ENCODE measurements around the gene NDUFS8. TPM values are rescaled to one million over a fixed set of nuclear protein-coding genes. Genes with fewer than 3 reads are reported as not detected.

The NDUFS8 gene
- total RNA-seq, 1 experiment from 2014 or later, result 220 TPM

DNA sequence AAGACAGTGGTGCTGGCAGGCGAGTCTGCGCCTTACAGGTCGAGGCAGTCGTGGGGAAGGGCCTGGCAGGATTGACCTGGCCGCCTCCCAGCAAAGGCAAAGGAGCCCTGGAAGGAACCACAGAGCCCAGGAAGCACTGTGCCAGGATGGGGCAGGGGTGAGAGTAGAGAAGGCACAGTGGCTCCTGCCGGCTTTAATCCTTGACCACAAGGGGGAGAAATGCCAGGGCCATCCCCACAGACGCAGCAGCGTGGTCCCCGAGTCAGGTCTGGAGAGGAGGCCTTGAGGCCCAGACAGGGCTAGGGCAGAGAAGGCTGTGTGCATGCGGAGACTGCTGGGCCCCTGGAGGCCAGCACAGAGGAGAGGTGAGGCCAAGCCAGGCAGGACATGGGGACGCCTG lies 9.9 kb upstream of the NDUFS8 start:
- H3K4me1 ChIP-seq (ENCODE audit: insufficient read depth, low read length, poor library complexity, severe bottlenecking), result no peaks in the 10 kb centered on the region
- POLR2A ChIA-PET (ENCODE audit: low non-redundant PET), result no interaction called here
- no peaks in the 10 kb centered on the region for H3K36me3 ChIP-seq (ENCODE audit: insufficient read depth, low read length, poor library complexity, severe bottlenecking)
- no peaks in the 10 kb centered on the region for H3K9me3 ChIP-seq (ENCODE audit: low read depth, low read length, poor library complexity, severe bottlenecking)
- H3K27me3 ChIP-seq (replicated peaks; ENCODE audit: insufficient read depth, low read depth, low read length, poor library complexity), result no peaks in the 10 kb centered on the region
- no peak overlapping the region for H3K27ac ChIP-seq (ENCODE audit: low read depth, low read length, poor library complexity, severe bottlenecking)
- CTCF ChIA-PET, result no interaction called here
- intact Hi-C loops (cut with micrococcal nuclease; ENCODE audit: unreplicated experiment), result no loop called here
- DNase-seq (ENCODE audit: low spot score), result no peak
- H3K4me3 ChIP-seq (ENCODE audit: low read depth, low read length, poor library complexity, severe bottlenecking), result no peak overlapping the region
- TF ChIP-seq, protein P1, sequence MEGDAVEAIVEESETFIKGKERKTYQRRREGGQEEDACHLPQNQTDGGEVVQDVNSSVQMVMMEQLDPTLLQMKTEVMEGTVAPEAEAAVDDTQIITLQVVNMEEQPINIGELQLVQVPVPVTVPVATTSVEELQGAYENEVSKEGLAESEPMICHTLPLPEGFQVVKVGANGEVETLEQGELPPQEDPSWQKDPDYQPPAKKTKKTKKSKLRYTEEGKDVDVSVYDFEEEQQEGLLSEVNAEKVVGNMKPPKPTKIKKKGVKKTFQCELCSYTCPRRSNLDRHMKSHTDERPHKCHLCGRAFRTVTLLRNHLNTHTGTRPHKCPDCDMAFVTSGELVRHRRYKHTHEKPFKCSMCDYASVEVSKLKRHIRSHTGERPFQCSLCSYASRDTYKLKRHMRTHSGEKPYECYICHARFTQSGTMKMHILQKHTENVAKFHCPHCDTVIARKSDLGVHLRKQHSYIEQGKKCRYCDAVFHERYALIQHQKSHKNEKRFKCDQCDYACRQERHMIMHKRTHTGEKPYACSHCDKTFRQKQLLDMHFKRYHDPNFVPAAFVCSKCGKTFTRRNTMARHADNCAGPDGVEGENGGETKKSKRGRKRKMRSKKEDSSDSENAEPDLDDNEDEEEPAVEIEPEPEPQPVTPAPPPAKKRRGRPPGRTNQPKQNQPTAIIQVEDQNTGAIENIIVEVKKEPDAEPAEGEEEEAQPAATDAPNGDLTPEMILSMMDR (conservative IDR thresholded peaks at IDR 0.05; ENCODE audit: low read depth, low read length), result peak; percentile 33; the same call in 1 of the 2 replicates
- TF ChIP-seq EZH2 (IDR thresholded peaks at IDR 0.05; ENCODE audit: borderline replicate concordance, low read depth, low read length, poor library complexity, severe bottlenecking), result no peak
- no TSS peak for BruUV-seq (replicated peaks)

DNA sequence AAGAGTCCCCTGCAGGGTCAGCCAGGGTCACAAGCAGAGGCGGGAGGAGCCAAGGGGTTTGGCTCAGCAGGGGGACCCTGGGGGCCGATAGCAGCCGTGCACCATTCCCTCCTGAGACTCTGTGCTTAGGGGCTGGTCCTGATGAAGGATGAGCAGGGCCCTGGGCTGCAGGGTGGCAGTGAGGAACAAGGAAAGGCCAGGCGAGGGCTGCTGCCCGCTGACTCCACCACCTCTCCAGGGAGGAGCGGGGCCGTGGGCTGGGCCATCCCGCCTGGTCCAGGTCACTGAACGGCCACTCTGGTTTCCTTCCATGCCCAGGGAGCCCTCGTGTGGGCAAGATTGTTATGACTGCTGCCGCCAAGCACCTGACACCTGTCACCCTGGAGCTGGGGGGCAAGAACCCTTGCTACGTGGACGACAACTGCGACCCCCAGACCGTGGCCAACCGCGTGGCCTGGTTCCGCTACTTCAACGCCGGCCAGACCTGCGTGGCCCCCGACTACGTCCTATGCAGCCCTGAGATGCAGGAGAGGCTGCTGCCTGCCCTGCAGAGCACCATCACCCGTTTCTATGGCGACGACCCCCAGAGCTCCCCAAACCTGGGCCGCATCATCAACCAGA lies 9.2 kb upstream of the NDUFS8 start:
- Histone ChIP-seq H3K4me3 (ENCODE audit: low read depth, low read length, poor library complexity, severe bottlenecking) (no peak overlapping the region), H3K36me3 (ENCODE audit: insufficient read depth, low read length, poor library complexity, severe bottlenecking) (no peaks in the 10 kb centered on the region), H3K27ac (ENCODE audit: low read depth, low read length, poor library complexity, severe bottlenecking) (no peak overlapping the region), H3K9me3 (ENCODE audit: low read depth, low read length, poor library complexity, severe bottlenecking) (no peaks in the 10 kb centered on the region), H3K4me1 (ENCODE audit: insufficient read depth, low read length, poor library complexity, severe bottlenecking) (no peaks in the 10 kb centered on the region), H3K27me3 (replicated peaks; ENCODE audit: insufficient read depth, low read depth, low read length, poor library complexity) (no peaks in the 10 kb centered on the region)
- intact Hi-C loops (cut with micrococcal nuclease; ENCODE audit: unreplicated experiment), result no loop called here
- ChIA-PET POLR2A (ENCODE audit: low non-redundant PET) (interaction anchor here (0.6 kb wide), 1 partner anchor 16 kb away, joined by 3 read pairs; no protein-coding TSS in a partner anchor), CTCF (no interaction called here)
- DNase-seq (ENCODE audit: low spot score), result no peak
- TF ChIP-seq, protein P1 (conservative IDR thresholded peaks at IDR 0.05; ENCODE audit: low read depth, low read length), result 0 out of 2 replicates have a peak, but pooled peaks have one; percentile 20
- TF ChIP-seq EZH2 (IDR thresholded peaks at IDR 0.05; ENCODE audit: borderline replicate concordance, low read depth, low read length, poor library complexity, severe bottlenecking), result no peak
- no TSS peak for BruUV-seq (replicated peaks)

DNA sequence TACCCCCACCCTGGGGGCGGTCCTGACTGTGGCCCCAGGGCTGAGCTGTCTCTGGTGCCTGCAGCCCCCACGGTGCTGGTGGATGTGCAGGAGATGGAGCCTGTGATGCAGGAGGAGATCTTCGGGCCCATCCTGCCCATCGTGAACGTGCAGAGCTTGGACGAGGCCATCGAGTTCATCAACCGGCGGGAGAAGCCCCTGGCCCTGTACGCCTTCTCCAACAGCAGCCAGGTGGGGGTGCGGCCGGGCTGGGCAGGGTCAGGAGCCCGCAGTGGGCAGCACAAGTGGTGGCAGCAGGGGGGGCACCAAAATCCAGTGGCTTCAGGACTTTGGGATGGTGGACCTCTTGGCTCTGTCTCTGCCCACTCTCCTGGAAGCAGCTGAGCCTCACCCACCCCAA lies 8.0 kb upstream of the NDUFS8 start:
- POLR2A ChIA-PET (ENCODE audit: low non-redundant PET), result no interaction called here
- no peak for TF ChIP-seq EZH2 (IDR thresholded peaks at IDR 0.05; ENCODE audit: borderline replicate concordance, low read depth, low read length, poor library complexity, severe bottlenecking)
- TF ChIP-seq, protein P1 (conservative IDR thresholded peaks at IDR 0.05; ENCODE audit: low read depth, low read length), result no peak
- no peaks in the 10 kb centered on the region for H3K9me3 ChIP-seq (ENCODE audit: low read depth, low read length, poor library complexity, severe bottlenecking)
- H3K4me3 ChIP-seq (ENCODE audit: low read depth, low read length, poor library complexity, severe bottlenecking), result no peak overlapping the region
- intact Hi-C loops (cut with micrococcal nuclease; ENCODE audit: unreplicated experiment), result no loop called here
- no TSS peak for BruUV-seq (replicated peaks)
- H3K27ac ChIP-seq (ENCODE audit: low read depth, low read length, poor library complexity, severe bottlenecking), result no peak overlapping the region
- DNase-seq (ENCODE audit: low spot score), result no peak
- no peaks in the 10 kb centered on the region for H3K36me3 ChIP-seq (ENCODE audit: insufficient read depth, low read length, poor library complexity, severe bottlenecking)
- no peaks in the 10 kb centered on the region for H3K27me3 ChIP-seq (replicated peaks; ENCODE audit: insufficient read depth, low read depth, low read length, poor library complexity)
- H3K4me1 ChIP-seq (ENCODE audit: insufficient read depth, low read length, poor library complexity, severe bottlenecking), result no peaks in the 10 kb centered on the region
- CTCF ChIA-PET, result no interaction called here
